Stimulated activated CD8-positive, alpha-beta memory T cell treated with anti-CD3 and anti-CD28 coated beads, Interleukin-4, amount 100 ng/mL, for 1 hour (primary cell): Measurements from ENCODE around the gene MMAA.
"Not testable (repeated sequence)": the region's sequence is repeated elsewhere in the genome, so short reads cannot be mapped to it uniquely, and the experiment has no call there.

Experiments used
- DNase-seq, 2 donors: peaks; one replicate each; pipeline ENCODE4 v3.0.0-alpha.2; 2020; ENCODE audit warnings: low read depth in 2 of 2, low spot score in 1 of 2

Gene MMAA

DNA sequence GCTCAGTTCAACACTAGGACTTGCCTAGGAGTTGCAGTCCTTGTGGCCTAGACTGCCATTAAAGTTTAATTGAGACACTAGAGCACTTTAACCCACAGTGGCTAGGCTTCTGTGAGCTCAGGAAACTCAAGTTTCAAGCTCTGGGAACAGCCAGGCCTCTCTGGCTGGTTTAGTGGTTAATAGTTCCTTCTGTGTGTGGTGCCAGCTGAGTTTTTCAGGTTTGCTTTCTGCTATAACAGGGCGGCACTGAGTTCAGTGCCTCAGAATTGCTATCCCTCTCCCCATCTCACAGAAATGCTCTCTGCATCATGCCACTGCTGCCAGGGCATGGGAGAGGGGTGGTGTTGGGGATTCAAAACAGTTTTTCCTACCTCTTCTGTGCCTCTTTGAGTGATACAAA is 15.9 kb downstream of the MMAA start:
- DNase-seq, result no peak

DNA sequence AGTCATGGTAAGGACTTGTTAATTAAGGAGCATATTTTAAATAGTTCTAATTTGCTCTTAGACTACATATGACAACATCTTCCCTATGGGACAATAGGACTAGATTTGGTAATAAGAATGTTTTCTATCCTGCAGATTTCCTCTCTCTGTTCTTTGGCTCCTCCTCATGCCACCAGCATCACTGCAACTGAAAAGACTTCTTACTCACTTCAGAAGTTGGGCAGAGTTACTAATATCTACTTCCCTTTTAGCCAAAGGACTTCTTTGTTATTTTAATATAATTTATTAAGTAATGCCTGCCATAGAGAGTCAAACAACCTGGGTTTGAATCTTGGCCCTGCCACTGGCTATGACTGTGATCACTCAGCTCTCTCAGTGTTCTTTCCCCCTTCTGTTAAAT is 16.4 kb downstream of the MMAA start:
- no peak for DNase-seq

DNA sequence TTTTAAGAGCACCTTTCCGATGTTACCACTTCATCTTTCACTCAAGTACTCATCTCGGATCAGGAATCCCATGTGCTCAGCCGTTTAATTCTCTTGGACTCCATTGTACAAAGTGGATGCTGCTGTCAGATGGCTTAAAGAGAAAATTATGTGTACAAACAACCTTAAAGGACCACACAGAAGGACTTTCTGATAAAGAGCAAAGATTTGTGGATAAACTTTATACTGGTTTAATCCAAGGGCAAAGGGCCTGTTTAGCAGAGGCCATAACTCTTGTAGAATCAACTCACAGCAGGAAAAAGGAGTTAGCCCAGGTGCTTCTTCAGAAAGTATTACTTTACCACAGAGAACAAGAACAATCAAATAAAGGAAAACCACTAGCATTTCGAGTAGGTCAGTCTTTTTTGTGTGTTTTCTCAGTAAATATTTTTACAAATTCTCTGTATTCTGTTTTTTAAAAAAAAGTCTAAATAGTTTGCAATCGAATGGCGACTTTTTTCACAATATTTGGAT is 20.1 kb downstream of the MMAA start:
- DNase-seq, result no peak

DNA sequence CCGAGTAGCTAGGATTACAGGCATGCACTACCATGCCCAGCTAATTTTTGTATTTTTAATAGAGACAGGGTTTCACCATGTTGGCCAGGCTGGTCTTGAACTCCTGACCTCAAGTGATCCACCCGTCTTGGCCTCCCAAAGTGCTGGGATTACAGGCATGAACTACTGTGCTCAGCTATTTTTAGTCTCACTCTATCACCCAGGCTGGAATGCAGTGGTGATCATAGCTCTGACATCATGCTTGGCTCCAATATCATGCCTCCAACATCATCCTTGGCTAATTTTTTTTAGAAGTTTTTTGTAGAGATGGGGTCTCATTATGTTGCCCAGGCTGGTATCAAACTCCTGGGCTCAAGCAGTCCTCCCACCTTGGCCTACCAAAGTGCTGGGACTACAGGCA is 21.1 kb downstream of the MMAA start:
- DNase-seq, result not testable (repeated sequence)

DNA sequence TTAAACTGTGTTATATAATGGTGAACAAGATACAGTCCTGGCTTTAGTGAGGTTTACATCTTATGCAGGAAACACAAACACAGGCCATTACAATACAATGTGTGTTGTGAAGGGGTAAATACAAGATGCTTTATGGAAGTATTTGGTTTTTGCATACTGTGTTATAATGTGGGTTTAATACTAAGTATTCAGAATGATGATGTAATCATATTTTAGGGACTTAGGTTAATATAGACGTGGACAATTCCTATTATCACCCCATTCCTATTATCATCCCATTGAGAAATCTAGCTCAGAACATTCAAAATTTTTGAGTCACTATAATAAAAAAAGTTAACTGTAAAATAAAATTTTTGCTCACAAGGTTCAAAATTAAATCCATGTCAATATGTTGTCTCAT is 24.1 kb downstream of the MMAA start:
- no peak for DNase-seq

DNA sequence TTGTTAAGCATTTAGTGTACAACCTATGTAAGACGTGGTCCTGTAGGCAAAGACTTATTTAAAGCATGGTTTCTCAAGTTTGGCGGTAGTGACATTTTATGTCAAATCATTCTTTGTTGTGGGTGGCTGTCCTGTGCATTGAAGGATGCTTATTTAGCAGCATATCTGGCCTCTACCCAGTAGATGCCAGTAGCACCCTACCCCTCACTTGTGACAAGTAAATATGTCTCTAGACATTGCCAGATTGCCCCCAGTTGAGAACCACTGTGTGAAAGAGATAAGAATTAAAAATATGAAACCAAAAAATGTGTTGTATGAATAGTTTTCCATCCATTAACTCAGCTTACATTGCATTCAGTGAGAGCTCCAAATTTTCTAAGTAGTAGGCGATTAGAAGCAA is 25.5 kb downstream of the MMAA start:
- no peak for DNase-seq

DNA sequence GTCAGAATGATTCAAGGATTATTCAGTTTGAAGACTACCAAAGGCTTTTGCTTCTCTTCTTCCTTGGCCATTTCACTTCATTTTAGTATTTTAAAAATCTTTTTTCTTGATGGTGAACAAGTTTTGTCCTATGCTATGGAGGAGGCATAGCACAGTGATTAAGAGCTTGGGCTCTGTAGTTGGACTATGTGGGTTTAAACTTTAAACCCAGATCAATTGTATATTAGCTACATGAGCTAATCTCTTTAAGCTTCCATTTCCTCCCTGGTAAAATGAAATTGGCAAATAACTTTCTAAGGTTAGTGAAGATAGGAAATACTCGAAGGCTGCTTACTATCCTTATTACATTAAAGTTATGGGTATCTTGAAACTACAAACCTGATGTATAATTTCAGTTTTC is 37.0 kb downstream of the MMAA start:
- DNase-seq, result no peak

DNA sequence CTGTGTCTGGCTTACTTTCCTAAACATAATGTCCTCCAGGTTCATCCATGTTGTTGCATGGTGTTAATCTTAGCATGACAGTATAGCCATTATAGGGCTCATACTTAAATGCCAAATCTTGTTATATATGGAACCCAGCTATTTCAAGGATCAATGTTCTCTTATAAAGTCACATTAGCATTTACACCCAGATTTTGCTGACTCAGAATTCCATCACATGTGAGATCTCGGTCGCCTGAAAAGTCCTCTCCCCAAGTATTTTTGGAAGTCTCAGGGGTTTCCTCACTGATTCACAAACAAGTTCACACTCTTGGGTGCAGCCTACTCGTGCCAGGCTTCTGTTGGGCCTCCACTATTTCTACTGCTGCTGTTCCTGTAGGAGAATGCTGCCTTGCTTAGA is 40.9 kb downstream of the MMAA start:
- no peak for DNase-seq

DNA sequence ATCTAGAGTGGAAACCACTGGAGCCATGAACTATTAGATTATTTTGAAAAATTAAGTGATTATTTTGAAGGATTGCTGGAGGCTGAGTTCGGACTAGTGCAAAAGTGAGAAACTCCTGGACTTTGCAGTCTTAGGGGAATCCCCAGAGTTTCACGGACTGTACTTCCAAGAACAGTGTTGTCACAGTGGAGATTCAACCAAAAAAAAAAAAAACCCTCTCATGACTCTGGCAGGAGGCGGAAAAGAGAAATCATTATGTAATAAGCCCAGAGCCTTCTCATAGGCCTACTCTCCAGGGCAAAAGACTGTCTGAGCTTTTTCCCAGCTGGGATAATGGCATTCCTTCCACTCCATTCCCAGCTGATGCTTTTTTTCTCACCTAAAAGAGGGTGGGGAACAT is 44.0 kb downstream of the MMAA start:
- DNase-seq, result no peak

DNA sequence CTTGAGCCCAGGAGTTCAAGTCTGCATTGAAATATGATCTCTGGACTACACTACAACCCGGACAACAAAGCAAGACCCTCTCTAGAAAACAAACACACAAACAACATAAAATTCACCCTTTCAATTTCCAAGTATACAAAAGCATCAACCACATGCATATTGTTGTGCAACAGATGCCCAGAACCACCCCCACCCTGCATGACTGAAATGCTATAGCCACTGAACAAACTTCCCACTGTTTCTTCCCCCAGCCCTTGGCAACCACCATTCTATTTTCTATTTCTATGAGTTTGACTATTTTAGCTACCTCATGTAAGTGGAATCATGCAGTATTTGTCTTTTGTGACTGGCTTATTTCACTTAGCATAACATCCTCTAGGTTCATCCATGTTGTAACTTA is 46.6 kb downstream of the MMAA start:
- no peak for DNase-seq

DNA sequence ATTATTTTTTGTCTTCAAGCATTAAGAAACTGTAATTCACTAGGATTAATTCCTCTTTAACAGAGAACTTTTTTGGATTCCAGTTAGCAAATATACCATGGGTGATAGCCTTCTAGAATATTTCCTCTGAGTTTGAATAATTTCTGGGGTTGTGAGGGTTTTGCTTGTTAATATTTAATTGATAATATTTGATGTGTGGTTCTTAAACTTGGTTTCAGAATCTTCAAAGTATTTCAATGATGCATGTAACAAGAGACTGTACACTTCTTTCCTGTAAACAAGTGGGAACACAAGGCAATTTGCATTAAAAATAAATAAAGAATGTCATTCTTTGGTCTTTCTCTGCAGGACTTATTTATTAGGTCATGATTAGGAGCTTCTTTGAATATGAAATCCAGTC is 51.2 kb downstream of the MMAA start:
- DNase-seq, result no peak

DNA sequence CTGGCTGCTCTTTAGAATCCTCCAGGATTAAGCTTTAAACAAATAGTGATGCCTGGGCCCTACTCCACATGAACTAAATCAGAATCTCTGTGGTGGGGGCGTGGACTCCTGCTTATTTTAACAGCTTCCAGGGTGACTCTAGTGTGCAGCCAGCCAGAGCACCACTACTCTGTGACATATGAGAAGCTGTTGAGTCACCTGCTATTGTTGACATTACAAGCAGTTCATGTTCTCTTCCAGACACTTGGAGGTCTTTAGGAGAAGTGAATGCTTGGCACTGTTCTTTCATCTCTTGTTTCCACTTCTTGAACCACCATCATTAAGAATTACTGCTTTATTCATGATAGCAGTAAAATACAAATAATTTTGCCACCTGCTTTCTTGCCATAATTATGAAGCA is 60.3 kb downstream of the MMAA start:
- no peak for DNase-seq

DNA sequence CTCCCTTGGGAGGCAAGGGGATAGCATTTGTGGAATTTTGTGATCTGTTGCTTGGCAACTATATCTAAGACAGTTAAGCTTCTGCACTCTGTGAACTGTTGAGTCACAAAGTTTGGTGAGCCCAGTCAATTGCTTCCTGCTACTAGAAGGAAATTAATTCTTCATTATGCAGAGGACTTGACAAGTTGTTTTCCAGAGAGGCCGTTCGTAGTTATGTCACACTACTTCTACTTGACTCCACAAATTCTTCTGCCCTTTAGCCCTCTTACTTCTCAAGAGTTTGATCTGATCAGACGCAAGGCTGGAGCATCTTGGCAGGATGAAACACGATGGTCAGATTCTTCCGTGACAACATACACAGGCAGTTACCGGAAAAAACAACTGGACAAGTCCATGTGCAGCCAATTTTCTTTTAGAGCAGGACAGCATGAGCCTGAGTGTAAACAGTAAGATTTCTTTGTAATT is 60.8 kb downstream of the MMAA start, which contains the start of gene C4orf51:
TSS of gene C4orf51 (plus strand) at position 156 of the 465 bp plus-strand sequence. CDS start at position 214, 58 bp downstream.
- DNase-seq, result no peak

DNA sequence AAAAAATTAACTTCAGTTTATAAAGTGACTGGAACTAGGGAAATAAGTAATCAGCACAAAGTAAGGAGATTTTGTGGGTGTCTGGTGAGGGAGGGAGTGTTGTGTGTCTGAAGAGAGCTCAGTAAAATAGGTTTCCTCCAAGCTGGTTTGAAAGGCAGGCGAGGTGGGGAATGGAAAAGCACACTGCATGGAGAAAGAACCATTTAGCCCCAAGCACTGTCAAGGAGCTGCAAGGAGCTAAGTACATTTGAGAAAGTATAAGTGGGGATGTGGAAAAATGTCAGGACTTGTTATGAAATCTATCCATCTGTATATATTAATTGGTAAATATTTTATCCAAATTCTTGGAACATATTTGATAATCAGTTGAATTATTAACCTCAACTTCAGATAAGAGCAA is 61.7 kb downstream of the MMAA start:
- DNase-seq, result no peak

DNA sequence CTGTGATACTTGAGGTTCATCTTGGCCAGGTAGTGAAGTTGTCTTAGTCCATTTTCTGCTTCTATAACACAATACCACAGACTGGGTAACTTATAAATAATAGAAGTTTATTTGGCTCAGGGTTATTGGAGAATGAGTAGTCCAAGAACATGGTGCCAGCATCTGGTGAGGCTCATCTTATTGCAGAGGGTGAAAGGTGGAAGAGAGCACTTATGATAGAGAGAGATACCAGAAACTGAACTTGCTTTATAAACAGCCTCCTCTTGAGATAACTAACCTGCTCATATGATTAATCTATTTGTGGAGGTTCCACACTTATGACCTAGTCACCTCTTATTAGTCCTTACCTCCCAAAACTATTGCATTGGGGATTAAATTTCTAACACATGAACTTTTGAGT is 62.3 kb downstream of the MMAA start:
- no peak for DNase-seq

DNA sequence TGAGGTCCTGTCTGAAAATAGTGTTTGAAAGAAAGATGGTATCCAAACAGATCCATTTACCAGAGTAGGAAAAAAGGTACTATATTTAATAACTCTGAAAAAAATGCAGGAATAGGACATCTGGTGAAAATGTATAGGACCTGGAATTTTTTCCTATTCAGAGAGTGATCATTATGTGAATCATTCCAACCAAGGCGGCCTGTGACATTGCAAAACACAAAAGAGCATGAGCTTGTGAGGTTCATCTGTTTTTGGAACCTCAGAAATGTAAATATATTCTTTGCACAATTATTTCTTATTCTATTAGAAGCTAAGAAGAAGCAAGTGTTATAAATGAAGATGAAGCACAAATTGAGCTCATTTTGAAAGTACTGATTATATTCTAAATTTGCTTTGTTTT is 62.8 kb downstream of the MMAA start:
- no peak for DNase-seq

DNA sequence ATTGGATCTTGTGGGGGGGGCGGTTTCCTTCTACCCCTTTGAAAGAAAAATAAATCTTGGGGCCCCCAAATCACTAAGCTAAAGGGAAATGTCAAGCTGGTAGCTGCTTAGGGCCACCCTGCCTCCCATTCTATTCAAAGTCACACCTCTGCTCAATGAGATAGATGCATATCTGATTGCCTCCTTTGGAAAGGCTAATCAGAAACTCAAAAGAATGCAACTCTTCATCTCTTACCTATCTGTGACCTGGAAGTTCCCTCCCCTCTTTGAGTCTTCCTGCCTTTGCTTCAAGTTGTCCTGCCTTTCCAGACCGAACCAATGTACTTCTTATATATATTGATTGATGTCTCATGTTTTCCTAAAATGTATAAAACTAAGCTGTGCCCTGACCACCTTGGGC is 67.8 kb downstream of the MMAA start:
- DNase-seq, result no peak

DNA sequence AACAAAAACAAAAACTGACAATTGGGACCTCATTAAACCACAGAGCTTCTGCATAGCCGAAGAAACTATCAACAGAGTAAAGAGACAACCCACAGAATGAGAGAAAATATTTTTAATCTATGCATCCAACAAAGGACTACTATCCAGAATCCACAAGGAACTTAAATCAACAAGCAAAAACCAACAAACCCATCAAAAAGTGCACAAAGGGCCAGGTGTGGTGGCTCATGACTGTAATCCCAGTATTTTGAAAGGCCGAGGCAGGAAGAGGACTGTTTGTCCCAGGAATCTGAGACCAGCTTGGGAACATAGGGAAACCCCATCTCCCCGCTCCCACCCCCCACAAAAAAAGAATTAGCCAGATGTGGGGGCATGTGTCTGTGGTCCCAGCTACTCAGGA is 71.4 kb downstream of the MMAA start:
- DNase-seq, result no peak

DNA sequence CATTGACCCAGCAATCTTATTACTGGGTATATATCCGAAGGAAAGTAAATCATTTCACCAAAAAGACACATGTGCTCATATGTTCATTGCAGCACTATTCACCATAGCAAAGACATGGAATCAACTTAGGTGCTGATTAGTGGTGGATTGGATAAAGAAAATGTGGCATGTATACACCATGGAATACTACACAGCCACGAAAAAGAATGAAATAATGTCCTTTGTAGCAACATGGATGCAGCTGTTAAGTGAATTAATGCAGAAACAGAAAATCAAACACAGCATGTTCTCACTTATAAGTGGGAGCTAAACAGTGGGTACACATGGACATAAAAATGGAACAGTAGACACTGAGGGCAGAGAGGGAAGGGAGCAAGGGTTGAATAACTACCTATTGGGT is 72.2 kb downstream of the MMAA start:
- DNase-seq, result not testable (repeated sequence)

DNA sequence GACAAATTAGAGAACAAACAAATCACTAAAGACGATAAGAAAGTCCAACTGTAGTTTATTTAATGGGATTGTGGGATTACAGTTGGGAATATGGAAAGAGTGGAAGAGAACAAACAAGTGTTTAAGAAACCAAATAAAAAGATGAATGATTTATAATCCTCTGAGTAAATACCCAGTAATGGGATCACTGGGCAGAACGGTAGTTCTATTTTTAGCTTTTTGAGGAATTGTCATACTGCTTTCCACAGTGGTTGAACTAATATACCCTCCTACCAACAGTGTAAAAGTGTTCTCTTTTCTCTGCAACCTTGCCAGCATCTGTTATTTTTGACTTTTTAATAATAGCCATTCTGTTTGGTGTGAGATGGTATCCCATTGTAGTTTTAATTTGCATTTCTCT is 75.7 kb downstream of the MMAA start:
- DNase-seq, result no peak

DNA sequence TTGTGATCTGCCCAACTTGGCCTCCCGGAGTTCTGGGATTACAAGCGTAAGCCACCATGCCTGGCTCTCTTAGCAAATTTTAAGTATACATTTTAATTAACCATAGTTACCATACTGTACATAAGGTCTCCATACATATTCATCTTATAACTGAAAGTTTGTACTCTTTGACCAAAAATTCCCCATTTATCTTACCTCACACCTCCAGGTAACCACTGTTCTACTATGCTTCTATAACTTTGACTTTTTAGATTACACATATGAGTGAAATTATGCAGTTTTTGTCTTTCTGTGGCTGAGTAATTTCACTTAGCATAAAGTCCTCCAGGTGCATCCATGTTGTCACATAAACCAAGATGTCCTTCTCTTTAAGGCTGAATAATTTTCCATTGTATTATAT is 78.1 kb downstream of the MMAA start:
- DNase-seq, result no peak

DNA sequence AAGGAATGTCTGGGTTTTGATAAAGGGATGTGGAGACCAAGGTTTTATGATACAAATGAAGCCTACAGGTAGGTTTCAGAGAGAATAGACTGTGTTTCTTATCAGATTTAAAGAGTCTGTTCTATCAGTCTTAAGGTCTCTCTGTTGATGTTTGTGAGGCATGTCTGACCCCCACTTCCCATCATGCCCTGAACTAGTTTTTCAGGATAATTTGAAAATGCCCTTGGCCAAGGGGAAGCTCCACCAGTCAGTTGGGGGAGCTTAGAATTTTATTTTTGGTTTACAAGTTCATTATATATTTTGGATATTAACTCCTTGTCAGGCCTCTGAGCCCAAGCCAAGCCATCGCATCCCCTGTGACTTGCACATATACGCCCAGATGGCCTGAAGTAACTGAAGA is 79.3 kb downstream of the MMAA start:
- DNase-seq, result no peak

DNA sequence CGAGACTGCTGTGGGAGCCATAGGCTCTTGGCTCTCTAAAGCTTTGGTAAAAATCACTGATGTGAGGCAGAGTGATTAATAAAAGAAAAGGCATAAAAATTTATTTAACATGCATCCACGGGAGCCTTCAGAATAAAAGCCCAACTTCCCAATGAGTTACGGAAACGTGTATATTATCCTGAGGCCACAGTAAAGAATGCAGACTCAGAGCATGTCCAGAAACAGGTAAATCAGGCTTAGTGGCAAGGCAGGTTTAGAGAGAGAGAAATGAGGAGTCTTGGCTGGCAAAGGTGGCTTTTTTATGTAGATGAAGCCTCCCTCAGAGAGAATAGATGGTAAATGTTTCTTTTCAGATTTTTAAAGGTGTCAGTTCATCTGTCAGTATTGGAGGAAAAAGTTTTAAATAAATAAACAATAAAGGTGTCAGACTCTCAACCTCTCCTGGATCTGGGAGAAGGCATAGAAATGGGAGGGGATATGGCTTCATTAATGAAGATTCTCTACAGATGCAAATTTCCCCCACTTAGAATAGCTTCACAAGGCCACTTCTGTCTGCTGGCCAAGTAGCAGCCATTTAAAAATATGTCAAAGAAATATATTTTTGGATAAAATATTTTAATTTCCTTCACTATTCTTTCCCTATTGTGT is 84.8 kb downstream of the MMAA start:
- no peak for DNase-seq
